Measurements from ENCODE around the gene RHOV. TPM values are rescaled to one million over a fixed set of nuclear protein-coding genes. Genes with fewer than 3 reads are reported as not detected.

RHOV gene
- total and polyA plus RNA-seq, 8 donors = 0.31 to 1.5 (median 0.56) TPM

GRCh38 chr15:40899536-40900207, 25.6 kb upstream of the RHOV start:
- Histone ChIP-seq H3K9me3 (no peaks in the 10 kb centered on the region), H3K27ac (no peak overlapping the region), H3K4me3 (no peak overlapping the region), H3K36me3 (peaks cover 0 to 79% of the 10 kb centered on the region in 2 donors), H3K27me3 (no peaks in the 10 kb centered on the region), H3K4me1 (peaks cover 18 to 67% of the 10 kb centered on the region in 2 donors)
- intact Hi-C loops (cut with DNase I) = loop anchor here in 1 of 2 donors (5.0 kb wide), 1 partner anchor 283 kb away; no protein-coding TSS in a partner anchor
- TF ChIP-seq CTCF (IDR thresholded peaks at IDR 0.05) = no peak
- DNase-seq (no peak), ATAC-seq (no peak)

- intact Hi-C loops (cut with DNase I) = loop anchor here in 1 of 2 donors (5.0 kb wide), 1 partner anchor 218 kb away; no protein-coding TSS in a partner anchor
- H3K36me3 ChIP-seq = peaks cover 0 to 41% of the 10 kb centered on the region in 2 donors
- H3K27ac ChIP-seq = peak overlapping the region; percentile 83 to 84
- H3K4me1 ChIP-seq = peaks cover 5 to 43% of the 10 kb centered on the region in 2 donors
- DNase-seq (peak in 3 of 4 donors; percentile 56 to 88 (median 66)), ATAC-seq (peak; percentile 60)
- H3K4me3 ChIP-seq = peak overlapping the region; percentile 93 to 94
- H3K27me3 ChIP-seq = no peaks in the 10 kb centered on the region
- H3K9me3 ChIP-seq = no peaks in the 10 kb centered on the region
- peak; percentile 33 to 59 for TF ChIP-seq CTCF (IDR thresholded peaks at IDR 0.05)
These were observed 20.8 kb upstream of the RHOV start for GRCh38 chr15:40894681-40895448.

- Histone ChIP-seq H3K27me3 (no peaks in the 10 kb centered on the region), H3K27ac (peak within 1 kb of the TSS; percentile 83 to 84), H3K4me3 (peak within 1 kb of the TSS; percentile 93 to 94), H3K9me3 (no peaks in the 10 kb centered on the region), H3K36me3 (peaks cover 0 to 32% of the 10 kb centered on the region in 2 donors), H3K4me1 (peaks cover 5 to 43% of the 10 kb centered on the region in 2 donors)
- peak; percentile 97 to 100 for TF ChIP-seq CTCF (IDR thresholded peaks at IDR 0.05)
- ATAC-seq = peak; percentile 97
- peak; percentile 97 to 100 (median 99) for DNase-seq
- intact Hi-C loops (cut with DNase I) = loop anchor here in 1 of 2 donors (5.0 kb wide), 1 partner anchor 217 kb away; no protein-coding TSS in a partner anchor
These were observed 20.0 kb upstream of the RHOV start, which contains the start of gene VPS18 for GRCh38 chr15:40893733-40894680. VPS18 (plus strand) TSS chr15:40894450; CDS start chr15:40894769, 319 bp downstream.

GRCh38 chr15:40893019-40893670, 19.1 kb upstream of the RHOV start:
- Histone ChIP-seq H3K9me3 (no peaks in the 10 kb centered on the region), H3K27ac (no peak overlapping the region), H3K4me3 (no peak overlapping the region), H3K4me1 (peaks cover 5 to 43% of the 10 kb centered on the region in 2 donors), H3K36me3 (peaks cover 0 to 23% of the 10 kb centered on the region in 2 donors), H3K27me3 (no peaks in the 10 kb centered on the region)
- TF ChIP-seq CTCF (IDR thresholded peaks at IDR 0.05) = no peak
- DNase-seq (peak in 1 of 4 donors; percentile 85), ATAC-seq (no peak)
- intact Hi-C loops (cut with DNase I) = loop anchor here in 1 of 2 donors (5.0 kb wide), 1 partner anchor 216 kb away; no protein-coding TSS in a partner anchor

All from left lung (tissue), 10 donors.